Left renal cortex interstitium (tissue), 4 donors: ENCODE results near the gene PRRT1. TPM values are rescaled to one million over a fixed set of nuclear protein-coding genes. Genes with fewer than 3 reads are reported as not detected.
"Not testable (repeated sequence)": the region's sequence is repeated elsewhere in the genome, so short reads cannot be mapped to it uniquely, and the experiment has no call there.

ENCODE experiments used
- DNase-seq, 4 donors: peaks; one replicate each; pipeline ENCODE4 v3.0.0-alpha.2; 2013; ENCODE audit warnings: low read depth in 4 of 4, low spot score in 2 of 4, missing footprints in 1 of 4
- polyA plus RNA-seq, 4 donors: library from polyadenylated mRNA; unstranded; fragments of 120-200 nt; gene quantifications; one replicate each; pipeline ENCODE4 v1.2.1, GENCODE V29; 2013; ENCODE audit not compliant: insufficient read length in 4 of 4

PRRT1 gene
- 1 to 10 TPM; 2.2 to 4.4 (median 3.1) TPM for polyA plus RNA-seq

- DNase-seq = no peak
These were observed at the start of gene PRRT1 for GRCh38 chr6:32151863-32152768. Gene PRRT1 (minus strand): TSS chr6:32151939. CDS start chr6:32151827, 112 bp downstream.

GRCh38 chr6:32200711-32201475 lies 49.2 kb upstream of the PRRT1 start:
- no peak for DNase-seq

GRCh38 chr6:32198866-32199265 lies 47.1 kb upstream of the PRRT1 start:
- DNase-seq = no peak

GRCh38 chr6:32198345-32198696 lies 46.6 kb upstream of the PRRT1 start:
- no peak for DNase-seq

GRCh38 chr6:32196682-32197616 lies 45.2 kb upstream of the PRRT1 start:
- DNase-seq = no peak

GRCh38 chr6:32195902-32196681 lies 44.4 kb upstream of the PRRT1 start:
- peak; percentile 83 to 91 (median 83) for DNase-seq

GRCh38 chr6:32195652-32195901 lies 43.8 kb upstream of the PRRT1 start:
- peak; percentile 96 to 99 (median 99) for DNase-seq

- no peak for DNase-seq
These were observed 43.3 kb upstream of the PRRT1 start for GRCh38 chr6:32194825-32195651.

- DNase-seq = no peak
These were observed 42.6 kb upstream of the PRRT1 start for GRCh38 chr6:32194388-32194787.

GRCh38 chr6:32193096-32193495 lies 41.4 kb upstream of the PRRT1 start:
- not testable (repeated sequence) for DNase-seq

- no peak for DNase-seq
These were observed 40.9 kb upstream of the PRRT1 start, which contains the start of gene GPSM3 for GRCh38 chr6:32192608-32193039. Gene GPSM3 (minus strand): TSS chr6:32192643. CDS start chr6:32192513, 130 bp downstream.

GRCh38 chr6:32191696-32192607 lies 40.2 kb upstream of the PRRT1 start:
- no peak for DNase-seq

- DNase-seq = no peak
These were observed 39.4 kb upstream of the PRRT1 start for GRCh38 chr6:32190911-32191677.

- DNase-seq = peak; percentile 77 to 93 (median 88)
These were observed 38.5 kb upstream of the PRRT1 start, which contains the start of gene PBX2 for GRCh38 chr6:32190054-32190851. Gene PBX2 (minus strand): TSS chr6:32190202. CDS start chr6:32189915, 287 bp downstream.

- no peak for DNase-seq
These were observed 38.0 kb upstream of the PRRT1 start for GRCh38 chr6:32189742-32190053.

- no peak for DNase-seq
These were observed 37.5 kb upstream of the PRRT1 start for GRCh38 chr6:32189069-32189741.
